Measurements from ENCODE around the gene KCNJ8. TPM values are rescaled to one million over a fixed set of nuclear protein-coding genes. Genes with fewer than 3 reads are reported as not detected.
"Not testable (repeated sequence)": the region's sequence is repeated elsewhere in the genome, so short reads cannot be mapped to it uniquely, and the experiment has no call there.

Gene KCNJ8
- total RNA-seq, 1 experiment from 2014 or later = 0.77 TPM

- TF ChIP-seq EZH2phosphoT487 (IDR thresholded peaks at IDR 0.05; ENCODE audit: borderline replicate concordance, low read length) = no peak
- no peak for TF ChIP-seq CTCF (conservative IDR thresholded peaks at IDR 0.05; ENCODE audit: low read depth, low read length)
- no peak for TF ChIP-seq EZH2 (IDR thresholded peaks at IDR 0.05; ENCODE audit: low read length, unreplicated experiment)
- Histone ChIP-seq H3K9me3 (ENCODE audit: low read length) (no peaks in the 10 kb centered on the region), H4K20me1 (ENCODE audit: low read length) (no peaks in the 10 kb centered on the region), H2AFZ (ENCODE audit: low read length) (no peak overlapping the region), H3K9me2 (replicated peaks; ENCODE audit: low read length) (no peaks in the 10 kb centered on the region), H3K4me2 (ENCODE audit: low read length) (no peak overlapping the region), H3K4me1 (ENCODE audit: insufficient read depth, low read length) (no peaks in the 10 kb centered on the region), H3K27ac (ENCODE audit: low read length) (no peak overlapping the region), H3F3A (ENCODE audit: low read length, unreplicated experiment) (no peaks in the 10 kb centered on the region), H3K79me2 (ENCODE audit: low read length) (no peaks in the 10 kb centered on the region), H3K27me3 (ENCODE audit: low read length) (no peaks in the 10 kb centered on the region), H3K4me3 (ENCODE audit: low read length) (no peak overlapping the region), H3K36me3 (ENCODE audit: low read depth, low read length) (no peaks in the 10 kb centered on the region), H3K9ac (ENCODE audit: low read length) (no peak overlapping the region)
- no TSS peak for BruUV-seq (replicated peaks)
- intact Hi-C loops (cut with micrococcal nuclease) = no loop called here
- DNase-seq (no peak), ATAC-seq (no peak)
- ChIA-PET POLR2A (ENCODE audit: unreplicated experiment) (no interaction called here), CTCF (no interaction called here)
Observed at GRCh38 chr12:21800011-21800410, 25.5 kb upstream of the KCNJ8 start.

GRCh38 chr12:21797539-21797938 is 23.0 kb upstream of the KCNJ8 start:
- Histone ChIP-seq H3K4me2 (ENCODE audit: low read length) (no peak overlapping the region), H3K4me1 (ENCODE audit: insufficient read depth, low read length) (no peaks in the 10 kb centered on the region), H3K79me2 (ENCODE audit: low read length) (no peaks in the 10 kb centered on the region), H3K27ac (ENCODE audit: low read length) (no peak overlapping the region), H3K9ac (ENCODE audit: low read length) (no peak overlapping the region), H2AFZ (ENCODE audit: low read length) (no peak overlapping the region), H3K27me3 (ENCODE audit: low read length) (no peaks in the 10 kb centered on the region), H3K4me3 (ENCODE audit: low read length) (no peak overlapping the region), H3K36me3 (ENCODE audit: low read depth, low read length) (no peaks in the 10 kb centered on the region), H4K20me1 (ENCODE audit: low read length) (no peaks in the 10 kb centered on the region), H3K9me2 (replicated peaks; ENCODE audit: low read length) (no peaks in the 10 kb centered on the region), H3K9me3 (ENCODE audit: low read length) (no peaks in the 10 kb centered on the region), H3F3A (ENCODE audit: low read length, unreplicated experiment) (no peaks in the 10 kb centered on the region)
- no peak for DNase-seq
- no TSS peak for BruUV-seq (replicated peaks)
- ATAC-seq = no peak
- ChIA-PET CTCF (no interaction called here), POLR2A (ENCODE audit: unreplicated experiment) (no interaction called here)
- TF ChIP-seq EZH2phosphoT487 (IDR thresholded peaks at IDR 0.05; ENCODE audit: borderline replicate concordance, low read length) = no peak
- no peak for TF ChIP-seq CTCF (conservative IDR thresholded peaks at IDR 0.05; ENCODE audit: low read depth, low read length)
- intact Hi-C loops (cut with micrococcal nuclease) = no loop called here

GRCh38 chr12:21795648-21796328 is 21.3 kb upstream of the KCNJ8 start:
- no peak for DNase-seq
- intact Hi-C loops (cut with micrococcal nuclease) = no loop called here
- Histone ChIP-seq H3K4me3 (ENCODE audit: low read length) (no peak overlapping the region), H4K20me1 (ENCODE audit: low read length) (no peaks in the 10 kb centered on the region), H3K9ac (ENCODE audit: low read length) (no peak overlapping the region), H3K9me3 (ENCODE audit: low read length) (no peaks in the 10 kb centered on the region), H3K27ac (ENCODE audit: low read length) (no peak overlapping the region), H3K4me1 (ENCODE audit: insufficient read depth, low read length) (no peaks in the 10 kb centered on the region), H3K27me3 (ENCODE audit: low read length) (no peaks in the 10 kb centered on the region), H3K9me2 (replicated peaks; ENCODE audit: low read length) (no peaks in the 10 kb centered on the region), H3F3A (ENCODE audit: low read length, unreplicated experiment) (no peaks in the 10 kb centered on the region), H3K36me3 (ENCODE audit: low read depth, low read length) (no peaks in the 10 kb centered on the region), H3K79me2 (ENCODE audit: low read length) (no peaks in the 10 kb centered on the region), H3K4me2 (ENCODE audit: low read length) (no peak overlapping the region), H2AFZ (ENCODE audit: low read length) (no peak overlapping the region)
- TF ChIP-seq EZH2phosphoT487 (IDR thresholded peaks at IDR 0.05; ENCODE audit: borderline replicate concordance, low read length) (no peak), EZH2 (IDR thresholded peaks at IDR 0.05; ENCODE audit: low read length, unreplicated experiment) (no peak), CTCF (conservative IDR thresholded peaks at IDR 0.05; ENCODE audit: low read depth, low read length) (no peak)
- no peak for ATAC-seq
- BruUV-seq (replicated peaks) = no TSS peak
- POLR2A ChIA-PET (ENCODE audit: unreplicated experiment) = no interaction called here
- CTCF ChIA-PET = no interaction called here

- H3K4me2 ChIP-seq (ENCODE audit: low read length); H3K9me3 ChIP-seq (ENCODE audit: low read length); H2AFZ ChIP-seq (ENCODE audit: low read length); H3K27me3 ChIP-seq (ENCODE audit: low read length); H3K9ac ChIP-seq (ENCODE audit: low read length); intact Hi-C loops (cut with micrococcal nuclease); DNase-seq; H4K20me1 ChIP-seq (ENCODE audit: low read length); H3K9me2 ChIP-seq (replicated peaks; ENCODE audit: low read length); H3K27ac ChIP-seq (ENCODE audit: low read length); BruUV-seq (replicated peaks); H3K4me3 ChIP-seq (ENCODE audit: low read length); H3K36me3 ChIP-seq (ENCODE audit: low read depth, low read length); H3K4me1 ChIP-seq (ENCODE audit: insufficient read depth, low read length); H3F3A ChIP-seq (ENCODE audit: low read length, unreplicated experiment); CTCF ChIA-PET; POLR2A ChIA-PET (ENCODE audit: unreplicated experiment); H3K79me2 ChIP-seq (ENCODE audit: low read length); ATAC-seq: not testable (repeated sequence)
Observed at GRCh38 chr12:21794807-21795595, 20.5 kb upstream of the KCNJ8 start.

Data from PC-3 (cell line).